HUES64 (cell line): ENCODE data around the gene UBR1. TPM values are rescaled to one million over a fixed set of nuclear protein-coding genes. Genes with fewer than 3 reads are reported as not detected.

Experiments
- H3K27ac ChIP-seq: 2 replicates; pipeline ENCODE4 v1.7.0; 2013; ENCODE audit warnings: low read depth, low read length, inconsistent platforms
- H3K27me3 ChIP-seq: 2 replicates; pipeline ENCODE4 v1.6.1; 2013; ENCODE audit warnings: mild to moderate bottlenecking, low read length; ENCODE audit not compliant: insufficient read depth
- H3K36me3 ChIP-seq: 2 replicates; pipeline ENCODE4 v1.6.1; 2013; ENCODE audit warnings: mild to moderate bottlenecking, low read length; ENCODE audit not compliant: insufficient read depth
- H3K4me1 ChIP-seq: 2 replicates; pipeline ENCODE4 v1.6.1; 2013; ENCODE audit warnings: mild to moderate bottlenecking, low read length, moderate library complexity; ENCODE audit not compliant: insufficient read depth
- H3K4me3 ChIP-seq: 2 replicates; pipeline ENCODE4 v1.5.1; 2013; ENCODE audit warnings: mild to moderate bottlenecking, low read length, moderate library complexity
- H3K9ac ChIP-seq: 2 replicates; pipeline ENCODE4 v1.6.1; 2013; ENCODE audit warnings: mild to moderate bottlenecking, low read depth, low read length
- H3K9me3 ChIP-seq: 2 replicates; pipeline ENCODE4 v1.6.1; 2013; ENCODE audit warnings: low read depth, low read length; ENCODE audit not compliant: insufficient read depth
- WGBS: fragments of 150-250, 120-280 bp; methylation state at CpG from one replicate; pipeline ENCODE4 v1.1.7; 2013; ENCODE audit warnings: missing lambda C conversion rate; 5-methylcytosine and 5-hydroxymethylcytosine counted together
- polyA plus RNA-seq, 2 experiments: library from polyadenylated mRNA; stranded (reverse); fragments of 50-300 nt; gene quantifications; one replicate each; pipeline ENCODE4 v1.2.3, GENCODE V29; 2013

UBR1 gene
- polyA plus RNA-seq (2013, experiment 1 of 2): 8.4 TPM
- polyA plus RNA-seq (2013, experiment 2 of 2): 8.6 TPM

GRCh38 chr15:43105778-43106485 lies at the start of gene UBR1:
Gene UBR1, minus strand, starts transcription at chr15:43106038. Its CDS starts 16 bp downstream, at chr15:43106022.
- WGBS: under 1% methylated on average over 30 of the region's 33 CpGs
- Histone ChIP-seq H3K27ac (0 out of 2 replicates have a peak within 1 kb of the TSS, but pooled peaks have one; percentile 8), H3K4me3 (peak within 1 kb of the TSS; percentile 73)

GRCh38 chr15:43153269-43153668 lies 47.4 kb upstream of the UBR1 start:
- H3K4me1 ChIP-seq: no peaks in the 10 kb centered on the region
- H3K27ac ChIP-seq: no peak overlapping the region
- H3K36me3 ChIP-seq: peaks cover 9% of the 10 kb centered on the region
- no peak overlapping the region for H3K9ac ChIP-seq
- no peaks in the 10 kb centered on the region for H3K27me3 ChIP-seq
- no peaks in the 10 kb centered on the region for H3K9me3 ChIP-seq
- no peak overlapping the region for H3K4me3 ChIP-seq

More at GRCh38 chr15:43105778-43106485, at the start of gene UBR1:
- Histone ChIP-seq H3K4me1 (peaks cover 14% of the 10 kb centered on the region; the same call in 1 of the 2 replicates), H3K27me3 (peaks cover 4% of the 10 kb centered on the region; the same call in 1 of the 2 replicates), H3K9ac (peak within 1 kb of the TSS; percentile 67), H3K36me3 (peaks cover 20% of the 10 kb centered on the region), H3K9me3 (no peaks in the 10 kb centered on the region)

DNA sequence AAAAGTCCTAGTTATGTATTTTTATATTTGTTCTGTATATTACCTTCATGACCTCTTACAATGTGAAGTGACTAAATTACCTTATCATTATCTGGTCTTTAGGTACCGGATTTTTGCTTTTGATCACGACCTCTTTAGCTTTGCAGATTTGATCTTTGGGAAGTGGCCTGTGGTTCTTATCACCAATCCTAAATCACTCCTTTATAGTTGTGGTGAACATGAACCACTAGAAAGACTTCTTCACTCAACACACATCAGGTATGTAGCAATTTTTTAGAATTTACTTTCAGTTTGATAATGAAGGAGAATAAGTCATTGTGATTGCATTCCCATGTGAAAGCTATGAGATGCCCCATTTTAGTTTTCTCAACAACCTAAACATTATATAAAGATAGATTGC lies 45.9 kb upstream of the UBR1 start:
- Histone ChIP-seq H3K4me1 (no peaks in the 10 kb centered on the region), H3K27ac (no peak overlapping the region), H3K9me3 (no peaks in the 10 kb centered on the region), H3K9ac (no peak overlapping the region), H3K36me3 (peaks cover 9% of the 10 kb centered on the region), H3K27me3 (no peaks in the 10 kb centered on the region), H3K4me3 (no peak overlapping the region)
- 94% methylated on average over 2 of the region's 2 CpGs for WGBS

- no peaks in the 10 kb centered on the region for H3K27me3 ChIP-seq
- H3K9ac ChIP-seq: no peak overlapping the region
- WGBS: 98% methylated on average over 3 of the region's 5 CpGs
- H3K36me3 ChIP-seq: peaks cover 9% of the 10 kb centered on the region
- H3K4me1 ChIP-seq: no peaks in the 10 kb centered on the region
- no peaks in the 10 kb centered on the region for H3K9me3 ChIP-seq
- H3K27ac ChIP-seq: no peak overlapping the region
- no peak overlapping the region for H3K4me3 ChIP-seq
These were observed 44.5 kb upstream of the UBR1 start for GRCh38 chr15:43150191-43150929.

DNA sequence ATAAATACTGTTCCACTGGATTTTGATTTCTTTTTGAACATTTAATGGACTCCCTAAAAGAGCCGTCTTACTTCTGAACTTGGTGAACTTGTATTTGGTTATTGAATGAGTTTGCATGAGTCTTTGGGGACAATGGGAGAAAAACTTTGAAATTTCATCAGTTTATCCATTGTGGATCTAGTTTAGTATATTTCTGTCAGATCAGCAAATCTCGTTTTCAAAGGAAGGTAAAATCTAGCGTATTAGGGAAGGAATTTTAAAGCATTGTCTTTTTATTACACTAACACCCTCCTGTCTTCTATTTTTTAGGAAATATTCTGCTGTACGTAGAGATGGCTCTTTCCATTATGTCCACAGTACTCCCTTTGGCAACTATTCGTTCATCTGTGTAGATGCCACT lies 40.3 kb upstream of the UBR1 start:
- H3K36me3 ChIP-seq: peaks cover 9% of the 10 kb centered on the region
- H3K4me3 ChIP-seq: no peak overlapping the region
- H3K4me1 ChIP-seq: no peaks in the 10 kb centered on the region; the same call in 1 of the 2 replicates
- 95% methylated on average over 5 of the region's 5 CpGs for WGBS
- no peaks in the 10 kb centered on the region for H3K27me3 ChIP-seq
- no peaks in the 10 kb centered on the region for H3K9me3 ChIP-seq
- H3K27ac ChIP-seq: no peak overlapping the region
- H3K9ac ChIP-seq: no peak overlapping the region

- H3K36me3 ChIP-seq: peaks cover 6% of the 10 kb centered on the region
- H3K27me3 ChIP-seq: no peaks in the 10 kb centered on the region
- H3K27ac ChIP-seq: no peak overlapping the region
- no peak overlapping the region for H3K4me3 ChIP-seq
- no peaks in the 10 kb centered on the region for H3K9me3 ChIP-seq
- no peaks in the 10 kb centered on the region; the same call in 1 of the 2 replicates for H3K4me1 ChIP-seq
- H3K9ac ChIP-seq: no peak overlapping the region
These were observed 38.7 kb upstream of the UBR1 start for GRCh38 chr15:43144512-43144911.

- Histone ChIP-seq H3K27me3 (no peaks in the 10 kb centered on the region), H3K4me1 (no peaks in the 10 kb centered on the region; the same call in 1 of the 2 replicates), H3K4me3 (no peak overlapping the region), H3K36me3 (no peaks in the 10 kb centered on the region), H3K9me3 (no peaks in the 10 kb centered on the region), H3K27ac (no peak overlapping the region), H3K9ac (no peak overlapping the region)
- WGBS: 98% methylated on average over 4 of the region's 4 CpGs
These were observed 37.5 kb upstream of the UBR1 start for GRCh38 chr15:43143203-43143941.

DNA sequence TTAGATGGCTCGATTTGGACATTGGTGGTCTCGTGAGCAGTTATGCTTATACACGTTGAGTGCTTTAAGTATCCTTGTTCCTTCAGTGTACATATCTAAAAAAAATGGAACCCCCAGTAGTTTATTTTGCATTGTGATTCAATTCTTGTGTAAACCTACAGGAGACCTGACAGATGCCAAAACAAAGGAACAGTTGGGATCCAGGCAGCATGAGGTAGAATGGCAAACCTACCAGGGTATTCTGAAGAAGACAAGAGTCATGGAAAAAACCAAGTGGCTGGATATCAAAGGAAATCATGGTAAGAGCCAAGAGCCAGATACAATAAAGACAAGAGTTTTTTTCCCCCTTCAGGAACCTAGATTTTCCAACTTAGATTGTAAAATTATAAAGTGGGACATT lies 29.5 kb upstream of the UBR1 start:
- H3K27me3 ChIP-seq: peaks cover 44% of the 10 kb centered on the region
- peaks cover 6% of the 10 kb centered on the region; the same call in 1 of the 2 replicates for H3K4me1 ChIP-seq
- H3K4me3 ChIP-seq: no peak overlapping the region
- no peaks in the 10 kb centered on the region for H3K36me3 ChIP-seq
- no peaks in the 10 kb centered on the region for H3K9me3 ChIP-seq
- no peak overlapping the region for H3K9ac ChIP-seq
- WGBS: 54% methylated on average over 3 of the region's 3 CpGs
- no peak overlapping the region for H3K27ac ChIP-seq

GRCh38 chr15:43134157-43134635 lies 28.4 kb upstream of the UBR1 start:
- WGBS: 14% methylated on average over 12 of the region's 12 CpGs
- Histone ChIP-seq H3K27ac (no peak overlapping the region), H3K4me1 (peaks cover 6% of the 10 kb centered on the region; the same call in 1 of the 2 replicates), H3K9ac (peak overlapping the region; percentile 73), H3K27me3 (peaks cover 44% of the 10 kb centered on the region), H3K36me3 (no peaks in the 10 kb centered on the region), H3K4me3 (peak overlapping the region; percentile 76), H3K9me3 (no peaks in the 10 kb centered on the region)

GRCh38 chr15:43133430-43134156 lies 27.8 kb upstream of the UBR1 start, which contains the start of gene TMEM62:
Gene TMEM62, plus strand, starts transcription at chr15:43133586. Its CDS starts 217 bp downstream, at chr15:43133803.
- Histone ChIP-seq H3K36me3 (no peaks in the 10 kb centered on the region), H3K9me3 (no peaks in the 10 kb centered on the region), H3K4me1 (peaks cover 6% of the 10 kb centered on the region; the same call in 1 of the 2 replicates), H3K9ac (peak within 1 kb of the TSS; percentile 73), H3K27ac (no peak within 1 kb of the TSS), H3K4me3 (peak within 1 kb of the TSS; percentile 76), H3K27me3 (peaks cover 44% of the 10 kb centered on the region)
- under 1% methylated on average over 66 of the region's 66 CpGs for WGBS
